ENCODE results near the gene PARN.
A peak's percentile ranks its signal among the peaks of the same experiment; 100 is the strongest.

PARN gene

GRCh38 chr16:14618566-14618965 is 11.5 kb downstream of the PARN start:
- no peak overlapping the region for H3K9ac ChIP-seq (ENCODE audit: insufficient read length)
- no peaks in the 10 kb centered on the region for H3K9me3 ChIP-seq (ENCODE audit: low read depth, low read length)
- no peak overlapping the region for H3K4me3 ChIP-seq
- no peak for TF ChIP-seq EZH2 (IDR thresholded peaks at IDR 0.05)
- H3K27ac ChIP-seq, result no peak overlapping the region
- H3K36me3 ChIP-seq (ENCODE audit: insufficient read depth, low read length), result peaks cover 24% of the 10 kb centered on the region
- DNase-seq (ENCODE audit: low read depth, low spot score), result no peak

- Histone ChIP-seq H3K36me3 (ENCODE audit: insufficient read depth, low read length) (peaks cover 25% of the 10 kb centered on the region), H3K4me3 (no peak overlapping the region), H3K9me3 (ENCODE audit: low read depth, low read length) (no peaks in the 10 kb centered on the region), H3K9ac (ENCODE audit: insufficient read length) (no peak overlapping the region), H3K27ac (no peak overlapping the region)
- no peak for DNase-seq (ENCODE audit: low read depth, low spot score)
- no peak for TF ChIP-seq FOXP2 (optimal IDR thresholded peaks at IDR 0.05; ENCODE audit: control extremely low read depth, extremely low read length, insufficient read depth)
- no peak for TF ChIP-seq EZH2 (IDR thresholded peaks at IDR 0.05)
- TF ChIP-seq POLR2AphosphoS5 (IDR thresholded peaks at IDR 0.05; ENCODE audit: borderline replicate concordance, low read depth, low read length), result no peak
Measured at GRCh38 chr16:14616280-14616679, 13.8 kb downstream of the PARN start.

GRCh38 chr16:14613991-14614390 is 16.1 kb downstream of the PARN start:
- Histone ChIP-seq H3K36me3 (ENCODE audit: insufficient read depth, low read length) (peaks cover 37% of the 10 kb centered on the region), H3K9me3 (ENCODE audit: low read depth, low read length) (no peaks in the 10 kb centered on the region), H3K27ac (no peak overlapping the region), H3K4me3 (no peak overlapping the region), H3K9ac (ENCODE audit: insufficient read length) (no peak overlapping the region)
- TF ChIP-seq FOXP2 (optimal IDR thresholded peaks at IDR 0.05; ENCODE audit: control extremely low read depth, extremely low read length, insufficient read depth), result no peak
- no peak for DNase-seq (ENCODE audit: low read depth, low spot score)

GRCh38 chr16:14611660-14612059 is 18.4 kb downstream of the PARN start:
- Histone ChIP-seq H3K36me3 (ENCODE audit: insufficient read depth, low read length) (peaks cover 50% of the 10 kb centered on the region), H3K9me3 (ENCODE audit: low read depth, low read length) (no peaks in the 10 kb centered on the region), H3K27ac (no peak overlapping the region), H3K9ac (ENCODE audit: insufficient read length) (no peak overlapping the region), H3K4me3 (no peak overlapping the region)
- DNase-seq (ENCODE audit: low read depth, low spot score), result no peak
- TF ChIP-seq FOXP2 (optimal IDR thresholded peaks at IDR 0.05; ENCODE audit: control extremely low read depth, extremely low read length, insufficient read depth) (no peak), POLR2AphosphoS5 (IDR thresholded peaks at IDR 0.05; ENCODE audit: borderline replicate concordance, low read depth, low read length) (no peak), EZH2 (IDR thresholded peaks at IDR 0.05) (no peak)

GRCh38 chr16:14609716-14610115 is 20.3 kb downstream of the PARN start:
- DNase-seq (ENCODE audit: low read depth, low spot score), result no peak
- Histone ChIP-seq H3K27ac (no peak overlapping the region), H3K9ac (ENCODE audit: insufficient read length) (no peak overlapping the region), H3K36me3 (ENCODE audit: insufficient read depth, low read length) (peaks cover 50% of the 10 kb centered on the region), H3K9me3 (ENCODE audit: low read depth, low read length) (no peaks in the 10 kb centered on the region), H3K4me3 (no peak overlapping the region)
- TF ChIP-seq POLR2AphosphoS5 (IDR thresholded peaks at IDR 0.05; ENCODE audit: borderline replicate concordance, low read depth, low read length), result no peak
- TF ChIP-seq FOXP2 (optimal IDR thresholded peaks at IDR 0.05; ENCODE audit: control extremely low read depth, extremely low read length, insufficient read depth), result no peak
- no peak for TF ChIP-seq EZH2 (IDR thresholded peaks at IDR 0.05)

- no peak for TF ChIP-seq FOXP2 (optimal IDR thresholded peaks at IDR 0.05; ENCODE audit: control extremely low read depth, extremely low read length, insufficient read depth)
- no peak for TF ChIP-seq EZH2 (IDR thresholded peaks at IDR 0.05)
- no peak for TF ChIP-seq POLR2AphosphoS5 (IDR thresholded peaks at IDR 0.05; ENCODE audit: borderline replicate concordance, low read depth, low read length)
- Histone ChIP-seq H3K4me3 (peak overlapping the region; percentile 43), H3K36me3 (ENCODE audit: insufficient read depth, low read length) (peaks cover 56% of the 10 kb centered on the region), H3K9me3 (ENCODE audit: low read depth, low read length) (no peaks in the 10 kb centered on the region), H3K27ac (peak overlapping the region; percentile 61), H3K9ac (ENCODE audit: insufficient read length) (peak overlapping the region; percentile 35)
- no peak for DNase-seq (ENCODE audit: low read depth, low spot score)
Measured at GRCh38 chr16:14608604-14609003, 21.5 kb downstream of the PARN start.

GRCh38 chr16:14608111-14608566 is 21.9 kb downstream of the PARN start:
- H3K9me3 ChIP-seq (ENCODE audit: low read depth, low read length), result no peaks in the 10 kb centered on the region
- TF ChIP-seq POLR2AphosphoS5 (IDR thresholded peaks at IDR 0.05; ENCODE audit: borderline replicate concordance, low read depth, low read length) (no peak), EZH2 (IDR thresholded peaks at IDR 0.05) (no peak), FOXP2 (optimal IDR thresholded peaks at IDR 0.05; ENCODE audit: control extremely low read depth, extremely low read length, insufficient read depth) (no peak)
- no peak for DNase-seq (ENCODE audit: low read depth, low spot score)
- peak overlapping the region; percentile 43; the same call in 1 of the 2 replicates for H3K4me3 ChIP-seq
- H3K36me3 ChIP-seq (ENCODE audit: insufficient read depth, low read length), result peaks cover 61% of the 10 kb centered on the region
- H3K27ac ChIP-seq, result peak overlapping the region; percentile 61
- peak overlapping the region; percentile 35 for H3K9ac ChIP-seq (ENCODE audit: insufficient read length)

GRCh38 chr16:14606102-14606501 is 24.0 kb downstream of the PARN start:
- H3K9ac ChIP-seq (ENCODE audit: insufficient read length), result no peak overlapping the region
- peaks cover 65% of the 10 kb centered on the region for H3K36me3 ChIP-seq (ENCODE audit: insufficient read depth, low read length)
- TF ChIP-seq POLR2AphosphoS5 (IDR thresholded peaks at IDR 0.05; ENCODE audit: borderline replicate concordance, low read depth, low read length) (no peak), FOXP2 (optimal IDR thresholded peaks at IDR 0.05; ENCODE audit: control extremely low read depth, extremely low read length, insufficient read depth) (no peak), EZH2 (IDR thresholded peaks at IDR 0.05) (no peak)
- no peak for DNase-seq (ENCODE audit: low read depth, low spot score)
- no peak overlapping the region for H3K4me3 ChIP-seq
- no peaks in the 10 kb centered on the region for H3K9me3 ChIP-seq (ENCODE audit: low read depth, low read length)
- H3K27ac ChIP-seq, result no peak overlapping the region

- Histone ChIP-seq H3K9ac (ENCODE audit: insufficient read length) (no peak overlapping the region), H3K36me3 (ENCODE audit: insufficient read depth, low read length) (peaks cover 59% of the 10 kb centered on the region), H3K9me3 (ENCODE audit: low read depth, low read length) (no peaks in the 10 kb centered on the region), H3K27ac (no peak overlapping the region), H3K4me3 (no peak overlapping the region)
- no peak for DNase-seq (ENCODE audit: low read depth, low spot score)
- TF ChIP-seq FOXP2 (optimal IDR thresholded peaks at IDR 0.05; ENCODE audit: control extremely low read depth, extremely low read length, insufficient read depth), result no peak
- no peak for TF ChIP-seq EZH2 (IDR thresholded peaks at IDR 0.05)
- TF ChIP-seq POLR2AphosphoS5 (IDR thresholded peaks at IDR 0.05; ENCODE audit: borderline replicate concordance, low read depth, low read length), result no peak
Measured at GRCh38 chr16:14602443-14602963, 27.6 kb downstream of the PARN start.
